ENCODE results near the gene ADCY7.

ADCY7 gene

GRCh38 chr16:50284131-50284911, 18.0 kb downstream of the ADCY7 start:
- peak; percentile 11 for DNase-seq

- DNase-seq, result no peak
Measured at GRCh38 chr16:50285406-50286003, 19.2 kb downstream of the ADCY7 start.

GRCh38 chr16:50286681-50287080, 20.3 kb downstream of the ADCY7 start:
- DNase-seq, result no peak

- no peak for DNase-seq
Measured at GRCh38 chr16:50288026-50288425, 21.7 kb downstream of the ADCY7 start.

GRCh38 chr16:50288920-50289319, 22.6 kb downstream of the ADCY7 start:
- no peak for DNase-seq

- DNase-seq, result no peak
Measured at GRCh38 chr16:50289950-50290764, 23.8 kb downstream of the ADCY7 start.

- DNase-seq, result no peak
Measured at GRCh38 chr16:50290856-50291255, 24.5 kb downstream of the ADCY7 start.

GRCh38 chr16:50291719-50292565, 25.6 kb downstream of the ADCY7 start:
- DNase-seq, result no peak

- DNase-seq, result no peak
Measured at GRCh38 chr16:50292566-50292948, 26.2 kb downstream of the ADCY7 start.

GRCh38 chr16:50293041-50293783, 26.9 kb downstream of the ADCY7 start:
- DNase-seq, result no peak

GRCh38 chr16:50293994-50294855, 27.9 kb downstream of the ADCY7 start:
- DNase-seq, result no peak

GRCh38 chr16:50294955-50295354, 28.6 kb downstream of the ADCY7 start:
- no peak for DNase-seq

GRCh38 chr16:50295541-50296132, 29.3 kb downstream of the ADCY7 start:
- no peak for DNase-seq

- DNase-seq, result peak; percentile 40
Measured at GRCh38 chr16:50296807-50297206, 30.5 kb downstream of the ADCY7 start.

- DNase-seq, result peak; percentile 92
Measured at GRCh38 chr16:50297301-50298074, 31.1 kb downstream of the ADCY7 start.

- DNase-seq, result no peak
Measured at GRCh38 chr16:50298075-50298460, 31.7 kb downstream of the ADCY7 start.

GRCh38 chr16:50298591-50299507, 32.5 kb downstream of the ADCY7 start:
- DNase-seq, result no peak

GRCh38 chr16:50299508-50300105, 33.3 kb downstream of the ADCY7 start:
- no peak for DNase-seq
